ENCODE measurements around the gene ILDR1. TPM values are rescaled to one million over a fixed set of nuclear protein-coding genes. Genes with fewer than 3 reads are reported as not detected.

ILDR1 gene
- total RNA-seq, 1 experiment from 2014 or later = 2.3 TPM

GRCh38 chr3:121988146-121988545 lies 33.9 kb downstream of the ILDR1 start (continued):
- TF ChIP-seq USF1 (CRISPR knock-in tag; IDR thresholded peaks at IDR 0.05) = no peak
- TF ChIP-seq ZNF281 (CRISPR knock-in tag; IDR thresholded peaks at IDR 0.05) = no peak
- TF ChIP-seq PRDM15 (CRISPR knock-in tag; IDR thresholded peaks at IDR 0.05) = no peak
- no peak for TF ChIP-seq FOXK1 (CRISPR knock-in tag; IDR thresholded peaks at IDR 0.05)
- no peak for TF ChIP-seq IRF1 (CRISPR knock-in tag; IDR thresholded peaks at IDR 0.05)
- no peak for TF ChIP-seq HMGXB4 (CRISPR knock-in tag; IDR thresholded peaks at IDR 0.05)

- ChIA-PET POLR2A (no interaction called here), CTCF (interaction anchor here (2.4 kb wide), 1 partner anchor 10 kb away, joined by 7 read pairs; no protein-coding TSS in a partner anchor)
- Mint-ChIP-seq H3K4me3 (no peak overlapping the region), H3K4me1 (no peaks in the 10 kb centered on the region), H3K36me3 (peaks cover 16% of the 10 kb centered on the region), H3K27me3 (ENCODE audit: low read depth) (no peaks in the 10 kb centered on the region), H3K27ac (no peak overlapping the region), H3K9me3 (peaks cover 25% of the 10 kb centered on the region)
- TF ChIP-seq JUN (CRISPR knock-in tag; IDR thresholded peaks at IDR 0.05) = no peak
- TF ChIP-seq ERG (CRISPR knock-in tag; IDR thresholded peaks at IDR 0.05) = no peak
- no peak for TF ChIP-seq ZNF232 (CRISPR knock-in tag; IDR thresholded peaks at IDR 0.05)
- no peak for TF ChIP-seq SOX15 (CRISPR knock-in tag; IDR thresholded peaks at IDR 0.05)
- TF ChIP-seq OVOL2 (CRISPR knock-in tag; IDR thresholded peaks at IDR 0.05; ENCODE audit: borderline replicate concordance) = no peak
- no peak for ATAC-seq
- no peak for DNase-seq (ENCODE audit: low spot score)
These were observed 36.2 kb downstream of the ILDR1 start for GRCh38 chr3:121985846-121986245.

GRCh38 chr3:121981473-121981872 lies 40.6 kb downstream of the ILDR1 start:
- CTCF ChIA-PET = no interaction called here
- no peaks in the 10 kb centered on the region for H3K4me1 Mint-ChIP-seq
- H3K4me3 Mint-ChIP-seq = no peak overlapping the region
- POLR2A ChIA-PET = no interaction called here
- ATAC-seq (no peak), DNase-seq (ENCODE audit: low spot score) (no peak)
- H3K9me3 Mint-ChIP-seq = peaks cover 46% of the 10 kb centered on the region
- no peaks in the 10 kb centered on the region for H3K27me3 Mint-ChIP-seq (ENCODE audit: low read depth)
- H3K27ac Mint-ChIP-seq = no peak overlapping the region
- peaks cover 22% of the 10 kb centered on the region for H3K36me3 Mint-ChIP-seq
- TF ChIP-seq CREB1 (CRISPR knock-in tag; IDR thresholded peaks at IDR 0.05) (no peak), STAT6 (CRISPR knock-in tag; conservative IDR thresholded peaks at IDR 0.05; ENCODE audit: low read depth) (no peak), ZNF317 (CRISPR knock-in tag; IDR thresholded peaks at IDR 0.05; ENCODE audit: borderline replicate concordance, low read depth) (no peak), TEAD4 (CRISPR knock-in tag; IDR thresholded peaks at IDR 0.05) (no peak), HMGA2 (CRISPR knock-in tag; IDR thresholded peaks at IDR 0.05) (no peak), GTF2I (CRISPR knock-in tag; conservative IDR thresholded peaks at IDR 0.05) (no peak), FOXK1 (CRISPR knock-in tag; IDR thresholded peaks at IDR 0.05) (no peak), MLX (CRISPR knock-in tag; IDR thresholded peaks at IDR 0.05) (no peak), ELF4 (CRISPR knock-in tag; IDR thresholded peaks at IDR 0.05; ENCODE audit: low read depth) (no peak), NR1H2 (CRISPR knock-in tag; IDR thresholded peaks at IDR 0.05) (no peak)

Measured in WTC11 (cell line).